Motor neuron (in vitro differentiated cells): ENCODE data around the gene FLRT1. TPM values are rescaled to one million over a fixed set of nuclear protein-coding genes. Genes with fewer than 3 reads are reported as not detected.
A peak's percentile ranks its signal among the peaks of the same experiment; 100 is the strongest.

Experiments used
- ATAC-seq, 8 experiments: fragments of 200-7000 bp; cut with Tn5 transposase; replicated peaks in 6 of 8; 2 replicates each; pipeline ENCODE4 v1.8.0; 2021; ENCODE audit warnings: mild to moderate bottlenecking in 8 of 8, moderate library complexity in 8 of 8
- H3K27ac ChIP-seq, 2 donors: fragments of 250-450 bp; sonication (Bioruptor Pico); 2 replicates each; pipeline ENCODE4 v1.9.0; 2021; ENCODE audit warnings: antibody characterized with exemption in 2 of 2, mild to moderate bottlenecking in 2 of 2, moderate library complexity in 1 of 2
- H3K4me1 ChIP-seq, 2 donors: fragments of 250-450 bp; sonication (Bioruptor Pico); replicated peaks in 1 of 2; 2 replicates each; pipeline ENCODE4 v1.6.1; 2021; ENCODE audit warnings: antibody characterized with exemption in 2 of 2, mild to moderate bottlenecking in 2 of 2, moderate library complexity in 1 of 2
- H3K4me3 ChIP-seq, 5 donors: fragments of 250-450 bp; sonication (Bioruptor Pico); 2 replicates each; pipeline ENCODE4 v1.9.0; 2021; ENCODE audit warnings: antibody characterized with exemption in 5 of 5, mild to moderate bottlenecking in 5 of 5, moderate library complexity in 4 of 5
- WGBS, 10 experiments: fragments of 450-650 bp; shearing (Covaris generic); methylation state at CpG; one replicate each; pipeline ENCODE4 v1.0.0; 2022; 5-methylcytosine and 5-hydroxymethylcytosine counted together
- in situ Hi-C, 9 experiments: fragments of 400-800 bp; cut with MboI; loops; one replicate each; pipeline ENCODE4 v1.15.0; 2021; ENCODE audit warnings: low sequenced_read_pairs in 9 of 9, low pct_unique_long_range_greater_than_20kb in 2 of 9; ENCODE audit not compliant: unreplicated experiment in 9 of 9
- total RNA-seq, 8 experiments: library from RNA; unstranded; fragments of 300-600 nt; gene quantifications; 2 replicates each; pipeline versions ENCODE4 v1.2.3 to v1.2.4, GENCODE V29; 2022

Gene FLRT1
- total RNA-seq, 8 experiments from 2014 or later = 0.31 to 10.1 (median 3.6) TPM

- in situ Hi-C loops = loop anchor here in 7 of 9 experiments (5.0 to 25.0 kb wide), 3 partner anchors 145 to 163 kb away; partner anchors contain the start of gene MACROD1 (in 3 of the 7)
Measured at GRCh38 chr11:63999349-64000025, 36.2 kb upstream of the FLRT1 start.

DNA sequence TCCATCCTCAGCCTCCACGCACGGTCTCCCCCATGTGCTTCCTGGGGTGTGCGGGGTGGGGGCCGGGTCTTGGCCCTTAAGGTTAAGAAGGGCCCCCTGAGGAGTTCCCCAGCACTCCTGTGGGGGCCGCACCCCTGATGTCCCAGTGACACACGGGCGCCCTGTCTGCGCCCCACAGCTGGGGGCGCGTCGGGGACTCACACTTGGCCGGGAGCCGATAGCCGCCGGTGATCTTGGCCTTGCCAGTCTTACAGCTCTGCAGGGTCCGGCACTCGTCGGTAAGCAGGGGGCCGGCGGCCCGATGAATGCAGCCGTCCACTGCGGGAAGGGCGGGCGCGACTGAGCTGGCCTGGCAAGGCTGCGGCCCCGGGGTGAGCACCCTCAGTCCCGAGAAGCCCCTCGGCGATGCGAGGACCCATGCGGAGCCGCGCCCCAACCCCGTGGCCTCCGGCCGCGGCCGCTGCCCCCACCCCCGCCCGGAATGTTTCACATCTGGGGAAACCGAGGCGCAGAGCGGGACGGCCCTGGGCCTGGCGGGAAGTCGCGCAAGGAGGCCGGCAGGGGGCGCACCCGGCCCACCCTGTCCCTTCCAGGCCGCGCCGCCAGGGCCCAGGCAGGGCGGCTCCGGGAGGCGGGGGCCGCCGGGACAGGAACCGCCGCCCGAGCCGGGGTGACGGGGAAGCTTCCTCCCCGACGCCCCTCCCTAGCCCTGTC lies 35.5 kb upstream of the FLRT1 start:
- Histone ChIP-seq H3K27ac (peak overlapping the region in 1 of 2 donors; percentile 58), H3K4me1 (peaks cover 31 to 47% of the 10 kb centered on the region in 2 donors), H3K4me3 (peak overlapping the region in 2 of 5 donors; percentile 19 to 21)
- in situ Hi-C loops = loop anchor here in 4 of 9 experiments (5.0 to 10.0 kb wide), 2 partner anchors 145 to 147 kb away; no protein-coding TSS in a partner anchor
- ATAC-seq = peak; percentile 48 to 68 (median 60)
- 0 to 7% methylated on average over 3 to 7 of the region's 67 CpGs; no CpG with 5 or more reads in 8 of the 10 experiments for WGBS, 10 experiments

More at GRCh38 chr11:63999349-64000025, 36.2 kb upstream of the FLRT1 start:
- Histone ChIP-seq H3K27ac (peak overlapping the region in 1 of 2 donors; percentile 58), H3K4me1 (peaks cover 31 to 47% of the 10 kb centered on the region in 2 donors), H3K4me3 (peak overlapping the region in 2 of 5 donors; percentile 19 to 21)
- no CpG with 5 or more reads among the region's 59 CpGs for WGBS, 10 experiments
- ATAC-seq = peak; percentile 70 to 80 (median 76)

GRCh38 chr11:64000740-64001483 lies 34.8 kb upstream of the FLRT1 start:
- in situ Hi-C loops = loop anchor here in 4 of 9 experiments (5.0 to 10.0 kb wide), 2 partner anchors 144 to 146 kb away; no protein-coding TSS in a partner anchor
- no peak overlapping the region for H3K4me3 ChIP-seq
- H3K4me1 ChIP-seq = peaks cover 31 to 47% of the 10 kb centered on the region in 2 donors
- no peak for ATAC-seq
- 23 to 95% (median 43%) methylated on average over 9 to 24 of the region's 60 CpGs; no CpG with 5 or more reads in 5 of the 10 experiments for WGBS, 10 experiments
- H3K27ac ChIP-seq = no peak overlapping the region

- in situ Hi-C loops = loop anchor here in 4 of 9 experiments (5.0 to 10.0 kb wide), 2 partner anchors 143 to 146 kb away; no protein-coding TSS in a partner anchor
- ATAC-seq = no peak
- no peak overlapping the region for H3K27ac ChIP-seq
- H3K4me3 ChIP-seq = no peak overlapping the region
- H3K4me1 ChIP-seq = peaks cover 38 to 54% of the 10 kb centered on the region in 2 donors
- WGBS, 10 experiments = 40 to 83% (median 60%) methylated on average over 1 to 10 of the region's 23 CpGs; no CpG with 5 or more reads in 2 of the 10 experiments
Measured at GRCh38 chr11:64001484-64002420, 34.0 kb upstream of the FLRT1 start.

DNA sequence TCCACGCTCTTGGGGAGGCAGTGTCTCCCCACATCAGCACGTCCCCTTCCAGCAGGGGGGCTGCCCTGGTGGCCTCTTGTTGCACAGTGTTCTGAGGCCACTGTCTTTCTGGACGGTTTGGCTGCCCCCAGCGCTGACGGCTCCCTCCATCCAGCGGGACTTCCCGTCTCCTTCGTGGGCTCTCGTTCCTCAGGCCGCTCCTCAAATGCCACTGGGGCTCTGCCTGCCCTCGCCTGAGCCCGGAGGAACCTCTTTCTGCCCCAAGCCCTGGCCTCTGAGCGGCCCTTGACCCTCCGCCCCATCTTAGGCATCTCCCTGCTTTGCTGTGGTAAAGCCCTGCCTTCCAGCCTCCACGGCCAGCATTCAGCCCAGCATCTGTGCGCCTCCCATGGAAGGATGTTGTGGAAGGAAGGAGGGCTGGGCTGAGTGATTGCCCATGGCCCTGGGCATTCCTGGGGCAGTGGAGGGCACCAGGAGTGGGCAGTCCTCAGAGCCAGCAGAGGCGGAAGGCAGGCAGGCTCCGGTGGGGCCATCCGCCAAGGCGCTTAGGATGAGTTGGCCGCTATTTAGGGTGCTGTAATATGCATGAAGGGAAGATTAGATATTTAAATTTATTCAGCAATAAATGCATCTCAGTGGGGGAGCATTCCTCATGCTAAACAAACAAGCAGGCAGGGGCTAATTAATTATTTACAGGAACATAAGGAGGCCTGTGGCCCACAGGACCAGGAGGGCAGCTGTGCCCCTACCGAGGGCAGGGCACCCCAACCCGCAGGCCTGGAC lies 31.7 kb upstream of the FLRT1 start:
- ATAC-seq = peak in 2 of 8 experiments; percentile 4 to 34
- no peak overlapping the region for H3K4me3 ChIP-seq
- H3K27ac ChIP-seq = peak overlapping the region in 1 of 2 donors; percentile 13
- H3K4me1 ChIP-seq = peaks cover 42 to 60% of the 10 kb centered on the region in 2 donors
- 43 to 69% (median 59%) methylated on average over 3 to 9 of the region's 23 CpGs; no CpG with 5 or more reads in 6 of the 10 experiments for WGBS, 10 experiments
- in situ Hi-C loops = loop anchor here in 4 of 9 experiments (5.0 to 10.0 kb wide), 2 partner anchors 141 to 143 kb away; no protein-coding TSS in a partner anchor

GRCh38 chr11:64004590-64004984 lies 31.1 kb upstream of the FLRT1 start:
- Histone ChIP-seq H3K27ac (no peak overlapping the region), H3K4me3 (no peak overlapping the region), H3K4me1 (peaks cover 42 to 60% of the 10 kb centered on the region in 2 donors)
- in situ Hi-C loops = loop anchor here in 4 of 9 experiments (5.0 to 10.0 kb wide), 2 partner anchors 140 to 143 kb away; no protein-coding TSS in a partner anchor
- WGBS, 10 experiments = 47% methylated on average over 3 of the region's 4 CpGs; no CpG with 5 or more reads in 9 of the 10 experiments
- no peak for ATAC-seq

DNA sequence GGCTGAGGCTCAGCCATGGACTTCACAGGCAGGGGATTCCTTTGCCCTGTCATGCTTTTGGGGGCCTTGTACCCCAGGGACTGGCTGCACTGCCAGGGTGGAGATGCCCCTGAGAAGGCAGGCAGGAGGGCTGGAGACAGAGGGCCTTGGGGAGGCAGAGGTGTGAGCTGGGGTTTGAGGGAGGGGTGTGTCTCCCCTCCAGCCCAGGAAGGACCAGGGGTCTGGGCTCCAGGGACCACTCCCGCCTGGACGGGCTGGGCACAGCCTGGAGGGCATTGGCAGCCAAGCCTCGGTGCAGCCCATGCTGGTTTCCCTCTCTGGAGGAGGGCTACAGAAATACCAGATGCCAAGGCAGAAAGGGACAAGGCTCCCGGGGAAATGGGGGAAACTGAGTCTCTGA lies 30.0 kb upstream of the FLRT1 start:
- Histone ChIP-seq H3K27ac (no peak overlapping the region), H3K4me3 (no peak overlapping the region), H3K4me1 (peaks cover 37 to 53% of the 10 kb centered on the region in 2 donors)
- ATAC-seq = no peak
- in situ Hi-C loops = loop anchor here in 2 of 9 experiments (10.0 kb wide), 1 partner anchor 139 kb away; no protein-coding TSS in a partner anchor
- 83% methylated on average over 1 of the region's 4 CpGs; no CpG with 5 or more reads in 9 of the 10 experiments for WGBS, 10 experiments

GRCh38 chr11:64006398-64006797 lies 29.3 kb upstream of the FLRT1 start:
- in situ Hi-C loops = loop anchor here in 2 of 9 experiments (10.0 kb wide), 1 partner anchor 138 kb away; no protein-coding TSS in a partner anchor
- no peak overlapping the region for H3K27ac ChIP-seq
- H3K4me1 ChIP-seq = peaks cover 37 to 51% of the 10 kb centered on the region in 2 donors
- 0 to 100% (median 59%) methylated on average over 1 to 5 of the region's 12 CpGs; no CpG with 5 or more reads in 2 of the 10 experiments for WGBS, 10 experiments
- H3K4me3 ChIP-seq = no peak overlapping the region
- peak in 1 of 8 experiments; percentile 12 for ATAC-seq

DNA sequence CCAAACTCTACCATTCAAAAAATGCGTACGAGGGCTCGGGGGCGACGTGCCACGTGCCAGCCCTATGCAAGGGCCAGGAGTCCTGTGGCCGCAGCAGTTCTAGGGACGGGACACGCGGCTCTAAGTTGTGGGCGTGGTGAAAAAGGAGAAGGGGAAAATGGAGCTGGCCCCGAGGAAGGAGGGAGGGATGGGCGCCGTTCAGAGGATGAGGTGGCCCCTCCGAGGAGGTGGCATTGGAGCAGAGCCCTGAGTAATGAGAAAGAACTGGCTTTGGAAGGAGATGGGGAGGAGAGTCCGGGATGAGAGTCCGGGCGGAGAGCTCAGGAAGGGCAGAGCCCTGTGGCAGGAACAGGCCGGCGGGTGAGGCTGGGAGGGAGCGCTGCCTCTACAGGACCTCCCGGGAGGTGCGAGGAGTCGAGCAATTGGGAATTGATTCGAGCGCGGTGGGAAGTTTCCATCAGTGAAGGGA lies 28.5 kb upstream of the FLRT1 start:
- peak overlapping the region in 1 of 2 donors; percentile 79 for H3K27ac ChIP-seq
- peaks cover 37 to 55% of the 10 kb centered on the region in 2 donors for H3K4me1 ChIP-seq

GRCh38 chr11:64007629-64008282 lies 28.0 kb upstream of the FLRT1 start:
- ATAC-seq = peak; percentile 23 to 84 (median 78)
- peak overlapping the region in 2 of 5 donors; percentile 7 to 12 for H3K4me3 ChIP-seq
- H3K27ac ChIP-seq = peak overlapping the region; percentile 9 to 79
- in situ Hi-C loops = loop anchor here in 2 of 9 experiments (10.0 kb wide), 1 partner anchor 137 kb away; no protein-coding TSS in a partner anchor
- WGBS, 10 experiments = 2 to 49% (median 7%) methylated on average over 4 to 21 of the region's 40 CpGs; no CpG with 5 or more reads in 2 of the 10 experiments
- peaks cover 37 to 50% of the 10 kb centered on the region in 2 donors for H3K4me1 ChIP-seq

More for the DNA sequence above, 28.5 kb upstream of the FLRT1 start:
- in situ Hi-C loops = loop anchor here in 2 of 9 experiments (10.0 kb wide), 1 partner anchor 138 kb away; no protein-coding TSS in a partner anchor
- ATAC-seq = peak; percentile 32 to 71 (median 54)
- WGBS, 10 experiments = 0 to 9% (median 1%) methylated on average over 1 to 20 of the region's 27 CpGs; no CpG with 5 or more reads in 4 of the 10 experiments
- peak overlapping the region in 2 of 5 donors; percentile 7 to 12 for H3K4me3 ChIP-seq
